ENCODE results near the gene TUBD1. TPM values are rescaled to one million over a fixed set of nuclear protein-coding genes. Genes with fewer than 3 reads are reported as not detected.

TUBD1 gene
- total and polyA plus RNA-seq, 12 donors = 4.0 to 10.4 (median 6.6) TPM

- 30 to 34% methylated on average over 6 of the region's 6 CpGs for WGBS, 2 donors
- Histone ChIP-seq H3K4me1 (peaks cover 0 to 46% (median 32%) of the 10 kb centered on the region in 9 donors), H3K27ac (peak overlapping the region in 9 of 10 donors; percentile 63 to 97 (median 89)), H3K27me3 (no peaks in the 10 kb centered on the region), H3K36me3 (peaks cover 0 to 49% (median 3%) of the 10 kb centered on the region in 9 donors), H3K9me3 (no peaks in the 10 kb centered on the region), H3K4me3 (peak overlapping the region; percentile 1 to 68 (median 58))
- DNase-seq = no peak
- intact Hi-C loops (cut with DNase I) = loop anchor here in 6 of 10 donors (1.0 to 10.0 kb wide), 5 partner anchors 55 to 205 kb away; no protein-coding TSS in a partner anchor
- TF ChIP-seq CTCF (IDR thresholded peaks at IDR 0.05) = no peak
- ATAC-seq = no peak
Measured at GRCh38 chr17:59839651-59840328, 53.0 kb downstream of the TUBD1 start.

DNA sequence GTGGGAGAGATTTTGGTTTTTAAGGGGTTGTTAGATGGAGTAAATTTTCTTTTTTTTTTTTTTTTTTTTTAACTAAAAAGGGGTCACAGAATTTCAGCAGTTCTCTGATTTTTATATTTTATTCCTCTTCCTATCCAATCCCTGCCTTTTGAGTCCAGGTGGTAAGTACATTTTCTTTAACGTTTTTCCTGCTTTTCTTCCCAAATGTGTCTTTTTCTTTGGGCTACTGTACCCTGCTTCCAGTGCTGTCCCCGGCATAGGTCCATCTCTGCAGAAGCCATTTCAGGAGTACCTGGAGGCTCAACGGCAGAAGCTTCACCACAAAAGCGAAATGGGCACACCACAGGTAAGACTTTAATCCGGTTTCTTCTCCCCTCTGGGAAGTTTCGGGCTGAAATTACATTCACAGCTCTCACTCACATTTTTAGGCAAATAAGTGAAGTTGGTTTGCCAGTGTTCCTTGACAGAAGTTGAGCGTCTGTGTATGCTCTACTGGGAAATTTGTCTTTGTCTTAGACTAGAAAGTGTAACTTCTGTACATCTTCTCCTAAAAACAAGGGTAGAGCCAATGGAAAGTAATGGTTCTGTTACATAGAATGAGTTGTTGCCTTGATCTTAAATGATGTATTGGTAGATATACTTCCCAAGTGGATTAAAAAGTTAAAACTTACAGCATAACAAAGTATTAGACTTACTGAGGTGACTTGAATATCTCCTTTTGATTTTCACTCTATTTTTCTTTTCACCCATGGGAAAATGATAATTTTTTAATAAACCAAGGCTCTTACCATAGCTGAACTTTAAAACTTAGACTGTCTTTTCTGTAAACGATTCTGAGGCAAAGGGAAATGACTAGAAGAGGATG lies 54.5 kb downstream of the TUBD1 start:
- peak overlapping the region; percentile 63 to 97 (median 88) for H3K27ac ChIP-seq
- 19 to 23% methylated on average over 8 of the region's 8 CpGs for WGBS, 2 donors
- peak overlapping the region; percentile 23 to 68 (median 58) for H3K4me3 ChIP-seq
- TF ChIP-seq CTCF (IDR thresholded peaks at IDR 0.05) = no peak
- ATAC-seq (peak in 2 of 8 donors; percentile 15 to 33), DNase-seq (no peak)
- H3K9me3 ChIP-seq = no peaks in the 10 kb centered on the region
- H3K36me3 ChIP-seq = peaks cover 0 to 49% (median 3%) of the 10 kb centered on the region in 9 donors
- intact Hi-C loops (cut with DNase I) = loop anchor here in 5 of 10 donors (2.0 to 10.0 kb wide), 3 partner anchors 53 to 86 kb away; no protein-coding TSS in a partner anchor
- peaks cover 0 to 39% (median 32%) of the 10 kb centered on the region in 9 donors for H3K4me1 ChIP-seq
- no peaks in the 10 kb centered on the region for H3K27me3 ChIP-seq

DNA sequence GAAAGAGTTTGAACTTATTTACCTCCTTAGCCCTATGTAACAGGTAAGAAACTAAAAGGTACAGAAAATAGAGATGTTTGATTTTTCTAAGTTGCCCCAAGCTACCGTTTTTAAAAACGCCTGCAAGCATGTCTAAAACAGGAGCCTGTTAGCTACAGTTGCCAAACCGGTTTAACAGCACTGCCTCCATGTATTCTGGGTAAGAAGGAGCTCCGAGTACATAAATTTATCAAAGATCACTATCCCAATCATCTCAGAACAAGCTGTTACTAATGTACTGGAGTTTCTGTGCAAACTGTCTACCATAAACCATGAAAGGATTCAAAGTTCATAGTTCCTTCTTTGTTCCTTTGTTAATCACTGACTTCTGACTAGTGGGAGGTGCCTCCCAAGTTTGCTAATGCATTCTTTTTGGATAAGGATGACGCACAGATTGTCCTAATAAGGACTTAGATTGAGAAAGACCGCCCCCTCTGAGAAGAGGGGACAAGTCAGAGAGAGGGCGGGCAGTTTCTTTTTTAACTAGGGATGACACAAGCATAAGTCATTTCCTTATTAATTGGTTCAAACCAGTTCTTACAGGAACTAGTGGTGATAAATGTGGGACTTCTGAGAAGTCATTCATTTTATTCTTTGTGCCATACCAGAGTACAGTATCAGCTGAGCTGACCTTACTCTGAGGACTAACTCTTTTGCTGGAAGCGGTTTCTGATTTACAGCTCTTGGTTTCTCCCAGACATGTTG lies 55.3 kb downstream of the TUBD1 start:
- no peaks in the 10 kb centered on the region for H3K9me3 ChIP-seq
- 4 to 7% methylated on average over 8 of the region's 8 CpGs for WGBS, 2 donors
- H3K4me1 ChIP-seq = peaks cover 0 to 40% (median 32%) of the 10 kb centered on the region in 9 donors
- intact Hi-C loops (cut with DNase I) = loop anchor here in 5 of 10 donors (2.0 to 10.0 kb wide), 3 partner anchors 53 to 85 kb away; no protein-coding TSS in a partner anchor
- peaks cover 0 to 46% (median 3%) of the 10 kb centered on the region in 9 donors for H3K36me3 ChIP-seq
- DNase-seq (peak in 1 of 2 donors; percentile 89), ATAC-seq (peak; percentile 93 to 96 (median 94))
- peak overlapping the region; percentile 73 to 97 (median 90) for H3K27ac ChIP-seq
- peak overlapping the region in 9 of 10 donors; percentile 38 to 68 (median 58) for H3K4me3 ChIP-seq
- peak in 1 of 9 donors; percentile 11 for TF ChIP-seq CTCF (IDR thresholded peaks at IDR 0.05)
- H3K27me3 ChIP-seq = no peaks in the 10 kb centered on the region

Measured in heart right ventricle (tissue), 16 donors.